ENCODE data around the gene MDN1.

DNA sequence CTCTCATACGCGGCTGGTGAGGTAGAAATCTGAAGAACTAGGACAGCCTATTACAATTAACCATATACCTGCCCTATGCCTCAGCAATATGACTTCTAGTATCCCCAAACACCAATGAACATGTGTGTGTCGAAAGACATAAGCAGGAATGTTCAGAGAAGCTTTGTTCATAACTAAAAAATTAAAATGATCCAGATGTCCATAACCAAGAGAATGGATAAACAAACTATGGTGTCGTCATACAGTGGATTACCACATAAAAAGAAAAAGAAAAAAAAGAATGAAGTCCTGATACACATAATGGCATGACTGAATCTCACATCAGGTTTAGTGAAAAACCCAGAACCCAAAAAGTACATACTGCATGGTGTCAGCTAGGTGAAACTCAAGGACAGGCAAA, 73.9 kb downstream of the MDN1 start:
- TF ChIP-seq, protein P1, sequence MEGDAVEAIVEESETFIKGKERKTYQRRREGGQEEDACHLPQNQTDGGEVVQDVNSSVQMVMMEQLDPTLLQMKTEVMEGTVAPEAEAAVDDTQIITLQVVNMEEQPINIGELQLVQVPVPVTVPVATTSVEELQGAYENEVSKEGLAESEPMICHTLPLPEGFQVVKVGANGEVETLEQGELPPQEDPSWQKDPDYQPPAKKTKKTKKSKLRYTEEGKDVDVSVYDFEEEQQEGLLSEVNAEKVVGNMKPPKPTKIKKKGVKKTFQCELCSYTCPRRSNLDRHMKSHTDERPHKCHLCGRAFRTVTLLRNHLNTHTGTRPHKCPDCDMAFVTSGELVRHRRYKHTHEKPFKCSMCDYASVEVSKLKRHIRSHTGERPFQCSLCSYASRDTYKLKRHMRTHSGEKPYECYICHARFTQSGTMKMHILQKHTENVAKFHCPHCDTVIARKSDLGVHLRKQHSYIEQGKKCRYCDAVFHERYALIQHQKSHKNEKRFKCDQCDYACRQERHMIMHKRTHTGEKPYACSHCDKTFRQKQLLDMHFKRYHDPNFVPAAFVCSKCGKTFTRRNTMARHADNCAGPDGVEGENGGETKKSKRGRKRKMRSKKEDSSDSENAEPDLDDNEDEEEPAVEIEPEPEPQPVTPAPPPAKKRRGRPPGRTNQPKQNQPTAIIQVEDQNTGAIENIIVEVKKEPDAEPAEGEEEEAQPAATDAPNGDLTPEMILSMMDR (conservative IDR thresholded peaks at IDR 0.05 in 1 of 2, IDR thresholded peaks at IDR 0.05 in 1 of 2; ENCODE audit: extremely low read depth in 1 of 2, insufficient read depth in 1 of 2, low read depth in 1 of 2, low read length in 2 of 2), result no peak
- no peak for TF ChIP-seq EZH2 (IDR thresholded peaks at IDR 0.05; ENCODE audit: borderline replicate concordance, low read length)

Data from mammary epithelial cell (primary cell).